Measurements from ENCODE around the gene DNAAF5. TPM values are rescaled to one million over a fixed set of nuclear protein-coding genes. Genes with fewer than 3 reads are reported as not detected.

DNAAF5 gene
- total RNA-seq, 1 donor from 2014 or later: 45.6 TPM

DNA sequence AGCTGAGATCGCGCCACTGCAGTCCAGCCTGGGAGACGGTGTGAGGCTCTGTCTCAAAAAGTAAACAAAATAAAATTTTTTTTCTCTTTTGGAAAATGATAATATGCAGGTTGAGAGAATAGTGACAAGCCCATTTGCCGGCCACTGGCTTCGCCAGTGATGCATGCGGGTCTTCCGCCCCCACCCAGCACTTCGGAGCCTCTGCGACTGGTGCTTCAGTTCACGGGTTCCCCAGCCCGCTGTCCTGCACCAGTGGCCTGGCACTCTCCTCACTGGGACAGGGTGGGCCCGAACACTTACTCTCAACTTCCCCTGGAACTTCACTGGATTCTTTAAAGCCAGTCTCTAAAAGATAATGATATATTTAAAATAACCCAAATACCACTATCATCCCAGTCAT lies 108.5 kb downstream of the DNAAF5 start:
- no peak overlapping the region for H3K4me3 Mint-ChIP-seq
- H3K27me3 Mint-ChIP-seq: no peaks in the 10 kb centered on the region
- peaks cover 34% of the 10 kb centered on the region for H3K4me1 Mint-ChIP-seq (ENCODE audit: unreplicated experiment)

DNA sequence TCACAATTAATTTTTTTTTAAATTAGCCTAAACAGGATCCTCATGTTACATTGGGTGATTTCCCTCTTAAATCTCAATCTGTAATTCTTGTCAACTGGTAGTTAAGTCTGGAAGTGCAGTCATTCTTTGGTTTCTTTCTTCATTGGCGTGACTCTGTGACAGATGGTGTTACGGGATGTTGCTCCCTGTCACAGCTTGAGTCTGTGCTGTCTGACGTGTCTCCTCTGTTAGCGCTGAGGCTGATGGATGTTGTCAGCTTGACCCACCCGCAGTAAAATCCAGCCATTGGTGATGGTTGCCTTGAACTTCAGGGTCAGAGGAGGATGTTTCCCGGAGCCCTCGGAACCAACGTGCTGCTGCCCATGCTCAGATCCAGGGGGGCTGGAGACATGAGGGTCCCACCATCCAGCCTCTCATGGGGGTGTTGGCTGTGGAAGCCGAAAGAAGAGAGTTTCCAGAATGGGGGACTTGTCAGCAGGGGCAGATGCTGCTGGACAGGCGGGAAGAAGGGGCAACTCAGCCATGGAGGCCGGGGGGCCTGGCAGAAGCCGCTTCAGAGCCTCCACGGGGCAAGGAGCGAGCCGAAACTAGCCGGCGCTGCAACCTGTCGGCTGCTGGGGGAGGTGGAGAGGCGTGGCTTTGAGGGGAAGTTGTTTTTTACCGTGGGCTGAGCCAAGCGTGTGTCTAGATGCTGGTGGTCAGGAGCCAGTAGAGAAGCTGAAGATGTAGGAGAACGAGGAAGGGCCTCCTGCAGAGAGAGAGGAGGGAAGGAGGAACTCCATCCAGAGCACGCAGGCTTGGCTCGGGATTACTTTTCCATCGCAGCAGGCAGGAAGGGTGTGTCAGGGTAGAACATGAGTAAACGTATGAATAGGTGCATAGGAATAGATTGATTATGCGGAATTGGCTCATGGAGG lies 109.2 kb downstream of the DNAAF5 start:
- H3K27me3 Mint-ChIP-seq: no peaks in the 10 kb centered on the region
- peaks cover 28% of the 10 kb centered on the region for H3K4me1 Mint-ChIP-seq (ENCODE audit: unreplicated experiment)
- TF ChIP-seq, protein P1, sequence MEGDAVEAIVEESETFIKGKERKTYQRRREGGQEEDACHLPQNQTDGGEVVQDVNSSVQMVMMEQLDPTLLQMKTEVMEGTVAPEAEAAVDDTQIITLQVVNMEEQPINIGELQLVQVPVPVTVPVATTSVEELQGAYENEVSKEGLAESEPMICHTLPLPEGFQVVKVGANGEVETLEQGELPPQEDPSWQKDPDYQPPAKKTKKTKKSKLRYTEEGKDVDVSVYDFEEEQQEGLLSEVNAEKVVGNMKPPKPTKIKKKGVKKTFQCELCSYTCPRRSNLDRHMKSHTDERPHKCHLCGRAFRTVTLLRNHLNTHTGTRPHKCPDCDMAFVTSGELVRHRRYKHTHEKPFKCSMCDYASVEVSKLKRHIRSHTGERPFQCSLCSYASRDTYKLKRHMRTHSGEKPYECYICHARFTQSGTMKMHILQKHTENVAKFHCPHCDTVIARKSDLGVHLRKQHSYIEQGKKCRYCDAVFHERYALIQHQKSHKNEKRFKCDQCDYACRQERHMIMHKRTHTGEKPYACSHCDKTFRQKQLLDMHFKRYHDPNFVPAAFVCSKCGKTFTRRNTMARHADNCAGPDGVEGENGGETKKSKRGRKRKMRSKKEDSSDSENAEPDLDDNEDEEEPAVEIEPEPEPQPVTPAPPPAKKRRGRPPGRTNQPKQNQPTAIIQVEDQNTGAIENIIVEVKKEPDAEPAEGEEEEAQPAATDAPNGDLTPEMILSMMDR (conservative IDR thresholded peaks at IDR 0.05): no peak
- H3K4me3 Mint-ChIP-seq: no peak overlapping the region
- DNase-seq (ENCODE audit: extremely low spot score, unreplicated experiment): no peak
- H3K27ac Mint-ChIP-seq: peak overlapping the region; percentile 85
- no peaks in the 10 kb centered on the region for H3K9me3 Mint-ChIP-seq
- peaks cover 13% of the 10 kb centered on the region for H3K36me3 Mint-ChIP-seq

More for the DNA sequence above, 108.5 kb downstream of the DNAAF5 start:
- TF ChIP-seq, protein P1 (conservative IDR thresholded peaks at IDR 0.05): no peak
- H3K27ac Mint-ChIP-seq: peak overlapping the region; percentile 48
- H3K36me3 Mint-ChIP-seq: peaks cover 12% of the 10 kb centered on the region
- H3K9me3 Mint-ChIP-seq: no peaks in the 10 kb centered on the region
- no peak for DNase-seq (ENCODE audit: extremely low spot score, unreplicated experiment)

Other genes with a start within 250 kb of the DNAAF5 start
- 28.1 and 49.7 TPM in 2 replicates for gene PDGFA, start 206.9 kb upstream of the DNAAF5 start, total RNA-seq (ENCODE audit: low replicate concordance)
- 18.4 and 26.1 TPM in 2 replicates for gene PRKAR1B, start 582 bp downstream of the DNAAF5 start, total RNA-seq (ENCODE audit: low replicate concordance)
- gene SUN1, start 105.8 kb downstream of the DNAAF5 start, total RNA-seq (ENCODE audit: low replicate concordance): 121 and 146 TPM in 2 replicates
- 46.3 and 50.0 TPM in 2 replicates for gene GET4, start 149.9 kb downstream of the DNAAF5 start, total RNA-seq (ENCODE audit: low replicate concordance)
- 15.7 and 18.1 TPM in 2 replicates for gene ADAP1, start 228.0 kb downstream of the DNAAF5 start, total RNA-seq (ENCODE audit: low replicate concordance)
- gene COX19, start 248.8 kb downstream of the DNAAF5 start, total RNA-seq (ENCODE audit: low replicate concordance): 14.8 and 15.4 TPM in 2 replicates

Measured in type B pancreatic cell (in vitro differentiated cells).